ENCODE data around the gene BRSK2.

The BRSK2 gene

GRCh38 chr11:1469911-1470680, 80.4 kb downstream of the BRSK2 start:
- no peak for DNase-seq

DNA sequence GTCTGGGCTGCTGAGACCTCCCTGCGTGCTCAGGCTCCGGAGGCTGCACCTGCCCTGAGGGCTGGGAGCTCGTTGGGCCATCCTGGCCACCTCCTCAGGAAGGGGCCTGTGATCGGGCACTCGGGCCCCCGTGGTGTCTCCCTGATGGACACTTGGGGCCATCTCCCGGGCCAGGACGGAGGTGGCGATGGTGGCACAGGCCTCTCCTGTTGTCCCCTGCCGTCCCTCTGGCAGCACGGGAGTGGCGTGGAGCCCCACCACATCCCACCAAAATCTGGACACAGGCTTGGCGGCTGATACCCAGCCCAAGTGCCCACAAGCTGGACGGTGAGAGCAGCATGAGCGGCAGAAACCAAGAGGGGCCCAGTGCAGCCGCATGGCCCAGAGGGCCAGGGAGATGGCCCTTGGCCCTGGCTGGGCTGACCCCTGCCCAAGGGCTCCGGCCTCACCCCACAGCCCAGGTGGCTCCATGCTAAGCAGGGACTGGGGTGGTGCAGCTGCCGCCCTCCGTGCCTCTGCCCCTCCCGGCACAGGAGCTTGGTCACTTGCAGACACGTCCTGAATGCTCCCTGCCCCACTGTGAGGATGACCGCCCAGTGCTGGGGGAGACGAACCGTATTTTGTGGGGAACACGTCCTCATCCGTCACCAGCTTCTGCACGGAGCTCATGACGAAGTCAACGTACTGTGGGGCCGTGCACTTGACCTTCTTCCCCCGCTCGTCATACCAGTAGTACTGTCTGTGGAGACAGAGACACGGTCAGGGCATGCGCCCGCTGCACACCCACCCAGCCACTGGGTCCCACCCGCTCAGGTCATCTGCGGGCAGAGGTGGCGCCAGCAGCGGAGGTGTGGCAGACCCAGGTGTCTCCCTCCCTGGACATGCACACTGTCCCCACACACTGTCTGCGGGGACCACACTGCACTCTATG, 81.2 kb downstream of the BRSK2 start:
- DNase-seq, result no peak

GRCh38 chr11:1471736-1472135, 82.0 kb downstream of the BRSK2 start:
- no peak for DNase-seq

DNA sequence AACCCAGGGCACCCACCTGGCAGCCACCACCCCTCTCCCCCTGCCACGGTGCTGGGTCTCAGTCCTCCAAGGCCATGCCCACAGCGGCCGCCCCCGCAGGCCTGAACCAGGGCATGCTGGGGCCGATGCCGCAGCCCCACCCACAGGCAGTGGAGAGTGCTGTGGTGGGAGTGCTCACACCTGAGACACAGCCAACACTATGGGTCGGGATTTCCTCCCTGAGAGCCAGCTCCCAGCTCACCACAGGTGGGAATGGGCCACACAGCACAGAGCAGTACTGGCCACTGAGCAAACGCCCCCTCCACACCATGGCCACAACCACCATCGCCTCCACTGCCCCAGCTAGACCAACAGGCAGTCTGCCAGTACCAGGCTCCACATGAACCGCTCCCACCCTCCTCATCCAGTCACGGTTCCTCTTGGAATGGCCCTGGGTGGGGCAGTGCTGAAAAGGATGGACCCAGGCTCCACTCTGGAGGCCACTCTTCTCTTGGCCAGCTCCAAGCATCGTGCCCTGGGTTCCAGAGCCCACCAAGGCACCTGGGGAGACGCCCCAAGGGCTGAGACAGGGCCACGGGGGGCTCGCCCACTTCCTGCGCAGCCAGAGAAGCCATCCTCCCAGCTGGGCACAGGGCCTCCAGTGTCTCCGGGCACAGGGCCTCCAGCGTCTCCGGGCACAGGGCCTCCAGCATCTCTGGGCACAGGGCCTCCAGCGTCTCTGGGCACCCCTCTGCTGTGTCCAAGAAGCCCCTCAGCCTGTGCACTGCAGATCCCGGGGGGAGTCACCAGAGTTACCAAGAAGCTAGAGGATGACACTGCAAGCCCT, 82.7 kb downstream of the BRSK2 start:
- DNase-seq, result no peak

DNA sequence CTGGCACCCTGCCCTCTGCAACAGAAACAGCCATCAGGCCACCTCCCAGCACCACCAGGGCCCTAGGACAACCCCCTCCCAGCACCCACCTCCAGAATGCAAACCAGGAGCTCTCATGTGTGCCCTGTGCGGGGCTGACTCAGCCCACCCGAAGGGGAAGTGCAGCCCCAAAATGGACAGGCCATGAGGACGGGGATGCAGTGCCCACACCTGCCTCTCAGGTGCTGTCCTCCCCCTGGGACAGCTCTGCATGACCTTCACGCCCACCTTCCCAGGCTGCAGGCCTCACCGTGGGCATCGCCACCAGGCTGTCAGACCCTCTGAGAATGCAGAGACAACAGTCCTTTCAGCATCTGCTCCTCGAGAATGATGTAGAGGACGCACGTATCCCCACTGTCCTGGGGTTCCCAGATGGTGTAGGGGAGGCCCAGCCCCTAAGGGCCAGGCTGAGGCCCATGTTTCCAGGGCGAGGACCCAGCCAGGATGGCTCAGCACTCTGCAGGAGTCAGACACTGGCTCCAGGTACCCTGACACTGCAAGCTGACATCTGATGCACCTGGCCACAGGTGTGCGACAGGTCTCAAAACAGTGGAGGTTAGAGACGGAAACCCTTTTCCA, 83.4 kb downstream of the BRSK2 start:
- no peak for DNase-seq

DNA sequence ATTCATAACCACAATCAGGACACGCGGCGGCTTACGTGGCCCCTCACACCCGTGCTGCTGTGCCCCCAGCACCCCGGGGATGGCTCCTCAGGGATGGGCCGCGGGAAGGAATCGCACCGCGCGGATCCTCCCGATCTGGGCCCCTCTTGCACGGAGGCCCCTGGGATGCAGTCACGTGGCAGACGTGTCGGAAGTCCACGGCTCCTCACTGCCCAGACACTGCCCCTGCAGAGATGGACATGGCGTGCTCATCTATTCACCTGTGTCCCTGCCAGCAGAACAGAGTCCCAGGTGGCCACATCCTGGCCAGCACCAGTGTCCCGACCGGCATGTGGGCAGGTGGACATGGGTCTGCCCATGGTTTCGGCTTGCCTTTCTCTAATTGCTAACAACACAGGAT, 84.1 kb downstream of the BRSK2 start:
- DNase-seq, result no peak

DNA sequence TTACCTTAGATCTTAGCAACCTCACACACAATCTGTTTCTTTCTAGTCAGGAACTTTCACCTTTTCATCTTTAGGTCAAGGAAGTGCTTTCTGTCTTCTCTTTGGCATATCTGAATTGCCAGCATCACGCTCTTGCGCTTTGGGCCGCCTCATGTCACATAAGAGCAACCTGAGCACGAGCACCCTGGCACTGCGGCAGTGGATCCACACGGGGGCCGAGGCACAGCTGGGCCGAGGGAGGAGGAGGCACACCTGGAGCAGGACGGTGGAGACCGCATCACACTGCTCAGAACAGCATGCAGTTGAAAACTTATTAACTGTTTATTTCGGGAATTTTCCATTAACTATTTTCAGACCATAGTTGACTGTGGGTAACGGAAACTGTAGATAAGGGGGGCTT, 86.1 kb downstream of the BRSK2 start:
- no peak for DNase-seq

- no peak for DNase-seq
These were observed 87.4 kb downstream of the BRSK2 start for GRCh38 chr11:1476940-1477736.

GRCh38 chr11:1478011-1478410, 88.3 kb downstream of the BRSK2 start:
- DNase-seq, result no peak

GRCh38 chr11:1478544-1478943, 88.8 kb downstream of the BRSK2 start:
- no peak for DNase-seq

DNA sequence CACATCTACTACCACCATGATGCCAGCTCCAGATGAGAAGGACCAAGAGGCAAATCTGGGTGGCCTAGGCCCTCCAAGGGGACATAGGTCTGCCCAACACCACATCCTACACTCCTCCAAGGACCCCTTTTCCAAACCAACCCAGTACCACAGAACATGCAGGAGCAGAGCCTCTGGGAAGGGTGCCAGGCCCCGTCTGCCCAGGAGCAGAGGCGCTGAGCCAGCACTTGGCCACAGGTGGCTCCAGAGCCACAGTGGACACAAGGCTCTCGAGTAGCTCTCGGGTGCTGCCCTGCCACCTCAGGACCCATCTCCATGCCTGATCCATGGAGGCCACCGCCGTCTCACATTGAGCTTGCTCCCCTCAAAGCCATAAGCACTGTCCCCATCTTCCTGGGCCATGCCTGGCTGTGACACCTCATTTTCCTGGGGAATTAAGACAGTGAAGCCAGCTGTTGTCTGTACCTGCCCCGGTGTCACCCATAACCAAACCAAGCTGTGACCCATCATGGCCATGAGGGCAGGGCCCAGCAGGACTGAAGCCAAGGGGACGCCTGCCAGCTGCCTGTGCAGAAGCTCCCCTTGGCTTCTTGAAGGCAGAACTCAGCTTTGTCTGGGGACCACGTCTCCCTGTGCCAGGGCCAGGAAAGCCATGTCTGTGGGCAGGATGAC, 89.4 kb downstream of the BRSK2 start:
- no peak for DNase-seq

GRCh38 chr11:1479678-1480118, 90.0 kb downstream of the BRSK2 start:
- DNase-seq, result no peak

GRCh38 chr11:1480191-1480554, 90.4 kb downstream of the BRSK2 start:
- no peak for DNase-seq

- no peak for DNase-seq
These were observed 91.1 kb downstream of the BRSK2 start for GRCh38 chr11:1480555-1481482.

DNA sequence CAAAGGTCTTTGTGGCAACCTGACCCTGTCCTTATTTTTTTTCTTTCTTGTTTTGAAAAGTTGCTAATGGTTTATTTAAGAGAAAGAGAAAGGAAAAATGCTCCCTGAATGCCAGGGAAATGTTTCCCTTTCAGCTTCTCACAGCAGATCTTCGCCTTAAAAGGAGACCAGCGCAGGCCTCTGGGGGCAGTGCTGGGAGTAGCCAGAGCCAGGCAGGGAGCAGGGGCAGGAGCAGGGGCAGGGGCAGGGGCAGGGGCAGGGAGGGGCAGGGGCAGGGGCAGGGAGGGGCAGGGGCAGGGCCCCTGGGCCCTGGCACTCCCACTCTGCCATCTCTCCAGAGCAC, 91.7 kb downstream of the BRSK2 start:
- DNase-seq, result no peak

DNA sequence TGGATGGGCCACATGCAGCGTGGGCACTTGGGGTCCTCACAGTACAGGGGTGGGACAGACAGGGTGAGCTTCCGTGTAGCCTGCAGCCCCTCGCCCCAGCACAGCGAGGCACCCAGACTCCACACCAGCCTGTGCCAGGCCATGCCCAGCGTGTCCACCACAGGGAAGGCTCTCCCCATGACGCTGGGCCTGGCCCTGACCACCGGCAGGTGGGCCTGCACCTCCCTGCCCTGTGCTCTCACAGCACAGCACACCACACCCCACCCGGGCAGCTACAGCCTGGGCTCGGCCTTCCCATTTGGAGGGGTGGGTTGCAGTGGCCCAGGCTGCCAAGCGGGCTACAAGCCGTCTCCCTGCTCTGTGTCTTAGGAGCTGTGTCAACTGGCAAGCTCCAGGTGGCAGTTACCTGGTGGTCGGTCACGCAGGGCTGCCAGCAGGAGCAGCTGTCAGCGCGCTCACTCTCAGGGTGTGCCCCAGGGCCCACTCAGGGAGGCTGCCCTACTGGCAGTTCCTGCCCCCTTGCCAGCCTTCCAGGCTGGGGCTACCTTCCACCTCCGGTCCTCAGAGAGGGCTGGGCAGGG, 92.2 kb downstream of the BRSK2 start:
- DNase-seq, result no peak

GRCh38 chr11:1482581-1483444, 93.1 kb downstream of the BRSK2 start:
- DNase-seq, result no peak

GRCh38 chr11:1483445-1483961, 93.8 kb downstream of the BRSK2 start:
- DNase-seq, result no peak
